Type B pancreatic cell (in vitro differentiated cells): ENCODE measurements around the gene PYCR2. TPM values are rescaled to one million over a fixed set of nuclear protein-coding genes. Genes with fewer than 3 reads are reported as not detected.

ENCODE experiments used
- DNase-seq: peaks from one replicate; pipeline ENCODE4 v3.0.0; 2021; ENCODE audit warnings: mixed read lengths; ENCODE audit not compliant: unreplicated experiment; ENCODE audit errors: extremely low spot score
- H3K27ac Mint-ChIP-seq: 2 replicates; pipeline ENCODE4 v1.8.0; 2021; ENCODE audit warnings: mild to moderate bottlenecking, mixed read lengths
- H3K27me3 Mint-ChIP-seq: 2 replicates; pipeline ENCODE4 v1.8.0; 2021; ENCODE audit warnings: mixed read lengths
- H3K36me3 Mint-ChIP-seq: 2 replicates; pipeline ENCODE4 v1.8.0; 2021; ENCODE audit warnings: mixed read lengths
- H3K4me1 Mint-ChIP-seq: one replicate; pipeline ENCODE4 v1.8.0; 2021; ENCODE audit warnings: mixed read lengths; ENCODE audit not compliant: unreplicated experiment
- H3K4me3 Mint-ChIP-seq: 2 replicates; pipeline ENCODE4 v1.8.0; 2021; ENCODE audit warnings: mild to moderate bottlenecking, mixed read lengths
- H3K9me3 Mint-ChIP-seq: 2 replicates; pipeline ENCODE4 v1.8.0; 2021; ENCODE audit warnings: mixed read lengths
- total RNA-seq: library from RNA; stranded (reverse); gene quantifications from 2 replicates; pipeline ENCODE4 v1.2.1, GENCODE V29; 2021; ENCODE audit warnings: low replicate concordance
- TF ChIP-seq, protein P1 (sequence below): fragments of 200-600 bp; sonication (generic); conservative IDR thresholded peaks from 2 replicates; pipeline ENCODE4 v1.5.0; 2021; ENCODE audit warnings: antibody characterized with exemption, mild to moderate bottlenecking

The PYCR2 gene
- total RNA-seq, 1 donor from 2014 or later, result 46.7 TPM

DNA sequence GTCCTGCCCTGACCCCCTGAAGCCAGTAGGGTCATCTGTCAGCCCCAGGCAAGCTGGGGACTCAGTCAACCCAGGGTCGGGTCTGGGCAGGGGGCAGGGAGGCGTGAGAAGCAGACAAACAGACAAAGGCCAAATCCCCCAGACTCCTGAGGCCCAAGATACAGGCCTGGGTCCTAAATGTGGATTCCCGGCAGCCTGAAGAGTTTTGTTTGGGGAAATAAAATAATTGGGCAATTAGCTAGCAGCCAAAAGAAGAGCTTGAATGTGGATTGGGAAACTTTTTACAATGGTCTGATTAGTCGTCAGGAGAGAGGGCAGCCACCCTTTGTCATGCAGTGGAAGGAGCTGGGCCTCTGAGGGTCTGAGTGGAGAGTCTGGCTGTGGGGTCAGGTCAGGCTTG lies 21.5 kb upstream of the PYCR2 start:
- no peak for DNase-seq
- Mint-ChIP-seq H3K27ac (no peak overlapping the region), H3K9me3 (no peaks in the 10 kb centered on the region), H3K4me1 (peaks cover 9% of the 10 kb centered on the region), H3K36me3 (no peaks in the 10 kb centered on the region), H3K4me3 (no peak overlapping the region), H3K27me3 (peaks cover 25% of the 10 kb centered on the region)
- TF ChIP-seq, protein P1, sequence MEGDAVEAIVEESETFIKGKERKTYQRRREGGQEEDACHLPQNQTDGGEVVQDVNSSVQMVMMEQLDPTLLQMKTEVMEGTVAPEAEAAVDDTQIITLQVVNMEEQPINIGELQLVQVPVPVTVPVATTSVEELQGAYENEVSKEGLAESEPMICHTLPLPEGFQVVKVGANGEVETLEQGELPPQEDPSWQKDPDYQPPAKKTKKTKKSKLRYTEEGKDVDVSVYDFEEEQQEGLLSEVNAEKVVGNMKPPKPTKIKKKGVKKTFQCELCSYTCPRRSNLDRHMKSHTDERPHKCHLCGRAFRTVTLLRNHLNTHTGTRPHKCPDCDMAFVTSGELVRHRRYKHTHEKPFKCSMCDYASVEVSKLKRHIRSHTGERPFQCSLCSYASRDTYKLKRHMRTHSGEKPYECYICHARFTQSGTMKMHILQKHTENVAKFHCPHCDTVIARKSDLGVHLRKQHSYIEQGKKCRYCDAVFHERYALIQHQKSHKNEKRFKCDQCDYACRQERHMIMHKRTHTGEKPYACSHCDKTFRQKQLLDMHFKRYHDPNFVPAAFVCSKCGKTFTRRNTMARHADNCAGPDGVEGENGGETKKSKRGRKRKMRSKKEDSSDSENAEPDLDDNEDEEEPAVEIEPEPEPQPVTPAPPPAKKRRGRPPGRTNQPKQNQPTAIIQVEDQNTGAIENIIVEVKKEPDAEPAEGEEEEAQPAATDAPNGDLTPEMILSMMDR, result no peak

DNA sequence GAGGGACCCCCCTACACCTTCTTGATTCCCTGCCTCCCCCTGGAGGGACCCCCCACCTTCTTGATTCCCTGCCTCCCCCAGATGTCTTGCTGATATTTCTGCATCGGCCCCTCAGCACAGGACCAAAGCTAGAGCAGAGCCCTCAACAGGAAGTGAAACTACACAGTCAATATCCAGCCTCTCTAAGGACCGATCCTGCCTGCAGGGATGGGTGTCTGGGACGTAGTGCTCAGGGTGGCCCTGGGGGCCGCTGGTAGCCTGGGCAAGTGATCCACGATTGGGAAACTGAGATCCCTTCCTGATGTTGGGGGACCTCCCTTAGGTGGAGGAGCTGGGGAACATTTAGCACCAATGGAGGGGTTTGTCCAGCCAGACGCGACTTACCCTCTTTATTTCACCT lies 20.9 kb upstream of the PYCR2 start:
- Mint-ChIP-seq H3K27me3 (peaks cover 30% of the 10 kb centered on the region), H3K9me3 (no peaks in the 10 kb centered on the region), H3K36me3 (no peaks in the 10 kb centered on the region), H3K4me3 (no peak overlapping the region), H3K27ac (no peak overlapping the region), H3K4me1 (peaks cover 9% of the 10 kb centered on the region)
- DNase-seq, result no peak
- TF ChIP-seq, protein P1, result no peak

DNA sequence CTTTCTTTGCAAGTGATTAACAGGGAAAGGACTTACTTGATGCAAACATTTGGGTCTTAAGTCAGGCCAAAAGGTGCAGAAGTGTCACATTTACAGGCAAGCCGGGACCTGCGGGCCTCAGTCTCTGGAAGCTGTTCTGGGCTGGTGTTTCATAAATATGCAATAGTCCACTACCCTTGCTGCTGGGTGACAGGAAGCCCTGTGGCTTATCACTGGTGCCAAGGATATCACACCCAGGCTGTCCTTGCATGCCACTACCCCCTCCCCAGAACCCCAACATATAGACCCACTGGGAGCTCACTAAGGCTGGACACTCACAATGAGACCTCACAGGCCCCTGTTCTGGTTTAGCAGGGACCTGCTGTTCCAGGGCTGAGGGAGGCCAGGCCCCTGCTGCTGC lies 20.3 kb upstream of the PYCR2 start:
- Mint-ChIP-seq H3K27me3 (peaks cover 29% of the 10 kb centered on the region), H3K27ac (no peak overlapping the region), H3K4me3 (no peak overlapping the region), H3K4me1 (peaks cover 9% of the 10 kb centered on the region), H3K9me3 (no peaks in the 10 kb centered on the region), H3K36me3 (no peaks in the 10 kb centered on the region)
- DNase-seq, result no peak
- TF ChIP-seq, protein P1, result no peak

DNA sequence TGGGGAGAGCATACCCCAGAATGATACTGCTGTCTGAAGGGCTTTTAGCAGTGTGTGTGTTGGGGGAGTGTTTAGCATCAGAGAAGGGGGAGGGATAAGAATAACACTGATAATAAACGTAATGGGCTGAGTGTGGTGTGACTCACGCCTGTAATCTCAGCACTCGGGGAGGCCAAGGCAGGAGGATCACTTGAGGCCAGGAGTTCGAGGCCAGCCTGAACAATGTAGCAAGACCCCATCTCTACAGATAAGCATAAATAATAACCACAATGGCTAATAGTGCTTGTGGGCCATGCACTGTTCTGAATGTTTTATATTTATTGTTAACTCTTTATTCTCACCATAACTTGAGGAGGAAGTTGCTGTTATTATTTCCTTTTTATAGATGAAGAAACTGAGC lies 19.5 kb upstream of the PYCR2 start:
- peaks cover 9% of the 10 kb centered on the region for H3K4me1 Mint-ChIP-seq
- H3K27ac Mint-ChIP-seq, result no peak overlapping the region
- no peaks in the 10 kb centered on the region for H3K9me3 Mint-ChIP-seq
- no peak for DNase-seq
- no peak overlapping the region for H3K4me3 Mint-ChIP-seq
- peaks cover 21% of the 10 kb centered on the region for H3K27me3 Mint-ChIP-seq
- no peaks in the 10 kb centered on the region for H3K36me3 Mint-ChIP-seq
- TF ChIP-seq, protein P1, result no peak

DNA sequence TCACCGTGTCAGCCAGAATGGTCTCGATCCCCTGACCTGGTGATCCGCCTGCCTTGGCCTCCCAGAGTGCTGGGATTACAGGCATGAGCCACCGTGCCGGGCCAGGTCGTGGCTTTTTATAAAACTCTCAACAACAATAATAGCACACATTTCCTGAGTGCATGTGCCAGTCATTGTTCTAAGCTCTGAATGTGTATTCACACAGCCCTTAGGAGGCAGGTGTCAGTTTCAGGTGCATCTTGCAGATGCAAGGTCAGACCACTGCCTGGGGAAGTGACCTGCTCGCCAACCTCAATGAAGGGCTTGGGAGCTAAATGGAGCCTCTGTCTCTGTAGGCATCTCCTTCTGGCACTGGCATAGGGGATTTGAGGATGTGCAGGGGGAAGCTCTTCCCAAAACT lies 18.5 kb upstream of the PYCR2 start:
- Mint-ChIP-seq H3K27ac (no peak overlapping the region), H3K4me1 (peaks cover 9% of the 10 kb centered on the region), H3K9me3 (no peaks in the 10 kb centered on the region), H3K4me3 (no peak overlapping the region), H3K27me3 (peaks cover 16% of the 10 kb centered on the region), H3K36me3 (no peaks in the 10 kb centered on the region)
- no peak for DNase-seq
- TF ChIP-seq, protein P1, result no peak

DNA sequence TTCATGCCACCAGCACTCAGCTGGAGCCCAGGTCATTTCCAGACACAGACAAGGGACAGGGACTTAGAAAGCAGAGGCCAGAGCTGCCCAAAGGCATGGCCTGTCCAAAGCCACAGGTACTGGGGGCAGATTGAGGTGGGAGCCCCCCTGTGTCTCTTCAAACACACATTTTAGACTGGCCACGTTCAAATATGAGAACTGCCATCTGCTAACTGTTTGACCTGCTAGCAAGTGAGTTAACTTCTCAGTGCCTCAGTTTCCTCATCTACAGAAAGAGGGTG lies 17.8 kb upstream of the PYCR2 start:
- Mint-ChIP-seq H3K27me3 (peaks cover 13% of the 10 kb centered on the region), H3K36me3 (no peaks in the 10 kb centered on the region), H3K4me3 (no peak overlapping the region), H3K9me3 (no peaks in the 10 kb centered on the region), H3K4me1 (peaks cover 12% of the 10 kb centered on the region), H3K27ac (peak overlapping the region; percentile 48)
- DNase-seq, result no peak
- TF ChIP-seq, protein P1, result no peak
